Fibroblast of lung (primary cell): ENCODE results near the gene C11orf68.

Source experiments
- CTCF ChIP-seq, 2 donors: IDR thresholded peaks in 1 of 2; conservative IDR thresholded peaks in 1 of 2; 1 replicate in 1 of 2; 2 replicates in 1 of 2; pipeline ENCODE4 v1.5.1; 2011 to 2012; ENCODE audit warnings: low read length in 2 of 2, control low read depth in 1 of 2, inconsistent platforms in 1 of 2, low read depth in 1 of 2, mild to moderate bottlenecking in 1 of 2
- EZH2 ChIP-seq: IDR thresholded peaks from 2 replicates; pipeline ENCODE4 v1.5.1; 2012; ENCODE audit warnings: low read length, control low read depth, mild to moderate bottlenecking; ENCODE audit errors: missing control alignments

- TF ChIP-seq EZH2: no peak
- TF ChIP-seq CTCF (conservative IDR thresholded peaks at IDR 0.05 in 1 of 2, IDR thresholded peaks at IDR 0.05 in 1 of 2; ENCODE audit: low read depth in 1 of 2, low read length in 2 of 2): no peak
Measured at GRCh38 chr11:65918211-65919140, at the start of gene C11orf68.
